ENCODE data around the gene CHAMP1. TPM values are rescaled to one million over a fixed set of nuclear protein-coding genes. Genes with fewer than 3 reads are reported as not detected.

CHAMP1 gene
- total RNA-seq, 1 donor from 2014 or later, result 37.0 TPM

DNA sequence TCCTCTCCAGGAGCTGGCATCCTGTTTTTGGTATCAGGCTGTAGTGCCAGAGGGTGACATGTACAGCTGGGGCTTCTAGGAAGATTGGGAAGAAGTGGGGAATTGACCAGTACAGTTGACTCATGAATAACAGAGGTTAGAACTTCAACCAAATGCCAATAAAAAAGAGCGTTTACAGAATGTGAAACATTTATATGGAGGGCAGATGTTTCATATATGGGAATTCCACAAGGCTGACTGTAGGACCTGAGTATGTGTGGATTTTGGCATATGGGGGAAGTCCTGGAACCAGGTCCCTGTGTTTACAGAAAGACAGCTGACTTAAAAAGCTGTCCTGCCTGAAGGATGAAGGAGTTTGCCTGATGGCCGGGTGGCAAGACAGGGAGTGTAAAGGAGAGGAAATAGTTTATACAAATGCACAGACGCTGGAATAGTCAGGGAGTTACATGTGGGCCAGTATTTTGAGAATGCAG is 5.2 kb downstream of the CHAMP1 start:
- peaks cover 46% of the 10 kb centered on the region for H3K36me3 Mint-ChIP-seq
- no peaks in the 10 kb centered on the region for H3K27me3 Mint-ChIP-seq
- TF ChIP-seq, protein P1, sequence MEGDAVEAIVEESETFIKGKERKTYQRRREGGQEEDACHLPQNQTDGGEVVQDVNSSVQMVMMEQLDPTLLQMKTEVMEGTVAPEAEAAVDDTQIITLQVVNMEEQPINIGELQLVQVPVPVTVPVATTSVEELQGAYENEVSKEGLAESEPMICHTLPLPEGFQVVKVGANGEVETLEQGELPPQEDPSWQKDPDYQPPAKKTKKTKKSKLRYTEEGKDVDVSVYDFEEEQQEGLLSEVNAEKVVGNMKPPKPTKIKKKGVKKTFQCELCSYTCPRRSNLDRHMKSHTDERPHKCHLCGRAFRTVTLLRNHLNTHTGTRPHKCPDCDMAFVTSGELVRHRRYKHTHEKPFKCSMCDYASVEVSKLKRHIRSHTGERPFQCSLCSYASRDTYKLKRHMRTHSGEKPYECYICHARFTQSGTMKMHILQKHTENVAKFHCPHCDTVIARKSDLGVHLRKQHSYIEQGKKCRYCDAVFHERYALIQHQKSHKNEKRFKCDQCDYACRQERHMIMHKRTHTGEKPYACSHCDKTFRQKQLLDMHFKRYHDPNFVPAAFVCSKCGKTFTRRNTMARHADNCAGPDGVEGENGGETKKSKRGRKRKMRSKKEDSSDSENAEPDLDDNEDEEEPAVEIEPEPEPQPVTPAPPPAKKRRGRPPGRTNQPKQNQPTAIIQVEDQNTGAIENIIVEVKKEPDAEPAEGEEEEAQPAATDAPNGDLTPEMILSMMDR (conservative IDR thresholded peaks at IDR 0.05), result no peak
- H3K4me3 Mint-ChIP-seq, result no peak overlapping the region
- no peak for DNase-seq (ENCODE audit: extremely low spot score, unreplicated experiment)
- H3K4me1 Mint-ChIP-seq (ENCODE audit: unreplicated experiment), result peaks cover 15% of the 10 kb centered on the region
- H3K27ac Mint-ChIP-seq, result no peak overlapping the region
- no peaks in the 10 kb centered on the region for H3K9me3 Mint-ChIP-seq

DNA sequence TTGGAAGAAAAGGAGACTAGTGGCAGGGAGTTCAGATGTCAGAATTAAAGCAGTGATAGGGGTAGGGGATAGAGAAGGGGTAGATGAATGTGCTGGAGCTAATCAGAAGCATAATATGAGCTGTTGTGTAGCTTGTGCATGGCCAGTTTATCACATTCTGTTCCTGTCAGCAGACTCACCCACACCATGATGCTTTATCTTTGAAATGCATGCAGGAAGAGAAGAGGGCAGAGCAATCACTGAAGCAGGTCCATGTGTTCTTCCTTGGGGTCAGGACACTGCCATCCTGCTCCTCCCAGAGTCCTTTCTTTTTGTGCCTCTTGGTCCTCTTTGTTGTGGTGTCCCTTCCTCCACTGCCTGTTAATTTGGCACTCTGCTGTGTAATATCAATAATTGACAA is 5.8 kb downstream of the CHAMP1 start:
- peaks cover 49% of the 10 kb centered on the region for H3K36me3 Mint-ChIP-seq
- no peak overlapping the region for H3K4me3 Mint-ChIP-seq
- DNase-seq (ENCODE audit: extremely low spot score, unreplicated experiment), result no peak
- H3K9me3 Mint-ChIP-seq, result no peaks in the 10 kb centered on the region
- no peak overlapping the region for H3K27ac Mint-ChIP-seq
- TF ChIP-seq, protein P1 (conservative IDR thresholded peaks at IDR 0.05), result no peak
- H3K27me3 Mint-ChIP-seq, result no peaks in the 10 kb centered on the region
- peaks cover 11% of the 10 kb centered on the region for H3K4me1 Mint-ChIP-seq (ENCODE audit: unreplicated experiment)

DNA sequence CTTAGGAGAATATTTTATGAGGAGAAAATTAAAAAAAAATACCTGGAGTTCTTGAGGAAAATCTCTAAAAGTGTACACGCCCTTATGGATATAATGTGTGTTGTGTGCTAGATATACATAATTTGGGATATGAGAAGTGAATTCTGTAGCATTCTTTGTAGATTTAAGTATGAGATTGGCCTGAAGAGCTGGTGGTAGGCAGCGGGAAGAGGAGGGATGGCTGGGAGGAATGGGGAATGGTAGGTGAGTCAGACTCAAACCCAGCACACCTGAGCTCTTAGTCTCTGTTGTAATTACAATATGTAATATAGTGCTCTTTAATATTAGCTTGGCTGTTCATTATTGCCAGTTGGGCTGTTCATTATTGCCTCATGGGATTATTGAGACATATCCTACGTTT is 7.0 kb downstream of the CHAMP1 start:
- Mint-ChIP-seq H3K4me3 (no peak overlapping the region), H3K9me3 (no peaks in the 10 kb centered on the region), H3K27me3 (no peaks in the 10 kb centered on the region), H3K4me1 (ENCODE audit: unreplicated experiment) (peaks cover 9% of the 10 kb centered on the region), H3K36me3 (peaks cover 54% of the 10 kb centered on the region), H3K27ac (no peak overlapping the region)
- DNase-seq (ENCODE audit: extremely low spot score, unreplicated experiment), result no peak
- TF ChIP-seq, protein P1 (conservative IDR thresholded peaks at IDR 0.05), result no peak

DNA sequence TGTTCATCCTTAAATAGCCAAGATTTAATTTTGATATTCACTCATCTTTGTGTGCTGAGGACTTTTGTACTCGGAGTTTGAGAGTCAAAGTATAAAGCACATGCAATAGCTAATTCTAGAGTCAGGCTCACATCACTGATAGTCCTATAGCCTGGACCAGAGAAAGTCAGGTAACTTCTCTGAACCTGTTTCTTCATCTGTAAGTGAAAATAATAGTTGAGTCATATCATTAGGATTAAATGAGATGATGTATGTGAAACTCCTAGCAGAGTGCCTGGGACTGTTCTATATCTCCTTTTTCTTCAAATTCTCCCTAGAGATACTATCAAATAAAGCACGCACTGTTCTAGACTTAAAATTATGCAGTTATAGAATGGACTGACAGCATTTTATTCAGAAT is 9.0 kb downstream of the CHAMP1 start:
- no peaks in the 10 kb centered on the region for H3K27me3 Mint-ChIP-seq
- no peak overlapping the region for H3K27ac Mint-ChIP-seq
- TF ChIP-seq, protein P1 (conservative IDR thresholded peaks at IDR 0.05), result no peak
- no peak for DNase-seq (ENCODE audit: extremely low spot score, unreplicated experiment)
- no peaks in the 10 kb centered on the region for H3K9me3 Mint-ChIP-seq
- H3K4me3 Mint-ChIP-seq, result no peak overlapping the region
- H3K36me3 Mint-ChIP-seq, result peaks cover 62% of the 10 kb centered on the region
- peaks cover 10% of the 10 kb centered on the region for H3K4me1 Mint-ChIP-seq (ENCODE audit: unreplicated experiment)

DNA sequence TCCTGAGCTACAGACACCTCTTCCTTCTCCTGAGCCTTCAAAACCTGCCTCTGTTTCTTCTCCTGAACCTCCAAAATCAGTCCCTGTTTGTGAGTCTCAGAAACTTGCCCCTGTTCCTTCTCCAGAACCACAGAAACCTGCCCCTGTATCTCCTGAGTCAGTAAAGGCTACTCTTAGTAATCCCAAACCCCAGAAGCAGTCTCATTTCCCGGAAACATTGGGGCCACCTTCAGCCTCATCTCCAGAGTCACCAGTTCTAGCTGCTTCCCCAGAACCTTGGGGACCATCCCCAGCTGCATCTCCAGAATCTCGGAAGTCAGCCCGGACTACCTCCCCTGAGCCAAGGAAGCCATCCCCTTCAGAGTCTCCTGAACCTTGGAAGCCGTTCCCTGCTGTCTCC is 10.0 kb downstream of the CHAMP1 start:
- Mint-ChIP-seq H3K27me3 (no peaks in the 10 kb centered on the region), H3K9me3 (no peaks in the 10 kb centered on the region), H3K4me3 (no peak overlapping the region), H3K4me1 (ENCODE audit: unreplicated experiment) (peaks cover 10% of the 10 kb centered on the region), H3K27ac (no peak overlapping the region), H3K36me3 (peaks cover 61% of the 10 kb centered on the region)
- no peak for DNase-seq (ENCODE audit: extremely low spot score, unreplicated experiment)
- TF ChIP-seq, protein P1 (conservative IDR thresholded peaks at IDR 0.05), result no peak

DNA sequence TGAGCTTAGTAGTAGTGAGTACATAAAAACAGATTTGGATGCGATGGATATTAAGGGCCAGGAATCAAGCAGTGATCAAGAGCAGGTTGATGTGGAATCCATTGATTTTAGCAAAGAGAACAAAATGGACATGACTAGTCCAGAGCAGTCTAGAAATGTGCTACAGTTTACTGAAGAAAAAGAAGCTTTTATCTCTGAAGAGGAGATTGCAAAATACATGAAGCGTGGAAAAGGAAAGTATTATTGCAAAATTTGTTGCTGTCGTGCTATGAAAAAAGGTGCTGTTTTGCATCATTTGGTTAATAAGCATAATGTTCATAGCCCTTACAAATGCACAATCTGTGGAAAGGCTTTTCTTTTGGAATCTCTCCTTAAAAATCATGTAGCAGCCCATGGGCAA is 11.4 kb downstream of the CHAMP1 start:
- Mint-ChIP-seq H3K27me3 (no peaks in the 10 kb centered on the region), H3K4me1 (ENCODE audit: unreplicated experiment) (peaks cover 4% of the 10 kb centered on the region), H3K27ac (no peak overlapping the region), H3K9me3 (no peaks in the 10 kb centered on the region), H3K36me3 (peaks cover 50% of the 10 kb centered on the region), H3K4me3 (no peak overlapping the region)
- TF ChIP-seq, protein P1 (conservative IDR thresholded peaks at IDR 0.05), result no peak
- DNase-seq (ENCODE audit: extremely low spot score, unreplicated experiment), result no peak

Data from type B pancreatic cell (in vitro differentiated cells).